ENCODE data around the gene MUSTN1. TPM values are rescaled to one million over a fixed set of nuclear protein-coding genes. Genes with fewer than 3 reads are reported as not detected.

MUSTN1 gene
- total RNA-seq, 2 donors from 2014 or later = 3.2 to 4.2 TPM

GRCh38 chr3:52827866-52828376 is 6.9 kb downstream of the MUSTN1 start:
- no peaks in the 10 kb centered on the region for H3K9me3 ChIP-seq (ENCODE audit: control insufficient read depth, low read length)
- no peaks in the 10 kb centered on the region for H3K27me3 ChIP-seq (ENCODE audit: control insufficient read depth, insufficient read depth, low read length, poor library complexity, severe bottlenecking)
- H3K4me1 ChIP-seq (ENCODE audit: control insufficient read depth, insufficient read depth, low read length) = no peaks in the 10 kb centered on the region
- H3K9ac ChIP-seq (ENCODE audit: extremely low read depth, low read length, poor library complexity, severe bottlenecking) = no peak overlapping the region
- Mint-ChIP-seq H3K36me3 (ENCODE audit: low read depth) (no peaks in the 10 kb centered on the region), H3K9me3 (no peaks in the 10 kb centered on the region), H3K4me1 (peaks cover 10% of the 10 kb centered on the region), H3K27me3 (ENCODE audit: insufficient read depth) (no peaks in the 10 kb centered on the region), H3K4me3 (no peak overlapping the region), H3K27ac (no peak overlapping the region)
- peak; percentile 63 for TF ChIP-seq CTCF (conservative IDR thresholded peaks at IDR 0.05)
- 76 to 100% methylated on average over 2 to 10 of the region's 10 CpGs for WGBS, 2 experiments (ENCODE audit: insufficient coverage in 1 of 2, insufficient read length in 1 of 2)
- no peak overlapping the region for H3K4me3 ChIP-seq (ENCODE audit: low read length)
- DNase-seq = peak; percentile 67
- no peaks in the 10 kb centered on the region for H3K36me3 ChIP-seq (ENCODE audit: control insufficient read depth, insufficient read depth, low read length)
- H3K27ac ChIP-seq (ENCODE audit: low read depth, low read length) = no peak overlapping the region

- Mint-ChIP-seq H3K36me3 (ENCODE audit: low read depth) (no peaks in the 10 kb centered on the region), H3K4me3 (no peak overlapping the region), H3K27me3 (ENCODE audit: insufficient read depth) (no peaks in the 10 kb centered on the region), H3K4me1 (peaks cover 10% of the 10 kb centered on the region), H3K9me3 (no peaks in the 10 kb centered on the region), H3K27ac (no peak overlapping the region)
- 77 to 94% methylated on average over 3 to 9 of the region's 9 CpGs for WGBS, 2 experiments (ENCODE audit: insufficient coverage in 1 of 2, insufficient read length in 1 of 2)
- Histone ChIP-seq H3K9me3 (ENCODE audit: control insufficient read depth, low read length) (no peaks in the 10 kb centered on the region), H3K9ac (ENCODE audit: extremely low read depth, low read length, poor library complexity, severe bottlenecking) (no peak overlapping the region), H3K4me1 (ENCODE audit: control insufficient read depth, insufficient read depth, low read length) (no peaks in the 10 kb centered on the region), H3K27me3 (ENCODE audit: control insufficient read depth, insufficient read depth, low read length, poor library complexity, severe bottlenecking) (no peaks in the 10 kb centered on the region), H3K36me3 (ENCODE audit: control insufficient read depth, insufficient read depth, low read length) (no peaks in the 10 kb centered on the region), H3K4me3 (ENCODE audit: low read length) (no peak overlapping the region), H3K27ac (ENCODE audit: low read depth, low read length) (no peak overlapping the region)
- no peak for TF ChIP-seq CTCF (conservative IDR thresholded peaks at IDR 0.05)
- DNase-seq = no peak
These were observed 7.4 kb downstream of the MUSTN1 start for GRCh38 chr3:52827441-52827840.

- no peaks in the 10 kb centered on the region for H3K27me3 ChIP-seq (ENCODE audit: control insufficient read depth, insufficient read depth, low read length, poor library complexity, severe bottlenecking)
- H3K36me3 ChIP-seq (ENCODE audit: control insufficient read depth, insufficient read depth, low read length) = no peaks in the 10 kb centered on the region
- peaks cover 3% of the 10 kb centered on the region for H3K4me1 ChIP-seq (ENCODE audit: control insufficient read depth, insufficient read depth, low read length)
- no peak for TF ChIP-seq CTCF (conservative IDR thresholded peaks at IDR 0.05)
- no peak for DNase-seq
- H3K9me3 ChIP-seq (ENCODE audit: control insufficient read depth, low read length) = no peaks in the 10 kb centered on the region
- no peaks in the 10 kb centered on the region for H3K27me3 Mint-ChIP-seq (ENCODE audit: insufficient read depth)
- H3K4me1 Mint-ChIP-seq = peaks cover 1% of the 10 kb centered on the region
- 89 to 100% methylated on average over 5 to 10 of the region's 10 CpGs for WGBS, 2 experiments (ENCODE audit: insufficient coverage in 1 of 2, insufficient read length in 1 of 2)
- H3K4me3 Mint-ChIP-seq = no peak overlapping the region
- H3K9ac ChIP-seq (ENCODE audit: extremely low read depth, low read length, poor library complexity, severe bottlenecking) = no peak overlapping the region
- no peak overlapping the region for H3K27ac ChIP-seq (ENCODE audit: low read depth, low read length)
- no peak overlapping the region for H3K27ac Mint-ChIP-seq
- no peaks in the 10 kb centered on the region for H3K9me3 Mint-ChIP-seq
- no peak overlapping the region for H3K4me3 ChIP-seq (ENCODE audit: low read length)
- H3K36me3 Mint-ChIP-seq (ENCODE audit: low read depth) = no peaks in the 10 kb centered on the region
These were observed 10.8 kb downstream of the MUSTN1 start for GRCh38 chr3:52824037-52824436.
